GM06990 (cell line): ENCODE measurements around the gene ODF2L.

Source experiments
- DNase-seq: peaks from one replicate; pipeline ENCODE4 v3.0.0-alpha.2; 2011; ENCODE audit not compliant: insufficient read length; ENCODE audit errors: extremely low read depth
- H3K27me3 ChIP-seq: replicated peaks from 2 replicates; pipeline ENCODE4 v1.6.0; 2011; ENCODE audit warnings: low read length; ENCODE audit not compliant: control insufficient read depth, insufficient read depth
- H3K36me3 ChIP-seq: 2 replicates; pipeline ENCODE4 v1.5.1; 2011; ENCODE audit warnings: low read length; ENCODE audit not compliant: control insufficient read depth, insufficient read depth
- H3K4me3 ChIP-seq: replicated peaks from 2 replicates; pipeline ENCODE4 v1.5.1; 2011; ENCODE audit warnings: low read depth, mild to moderate bottlenecking, control low read depth, low read length
- TF ChIP-seq, protein P1 (sequence below): IDR thresholded peaks from 2 replicates; pipeline ENCODE4 v1.5.1; 2011; ENCODE audit warnings: low read length, control low read depth, mild to moderate bottlenecking, inconsistent platforms; ENCODE audit not compliant: insufficient read depth, poor library complexity, severe bottlenecking

The ODF2L gene

GRCh38 chr1:86423473-86423872 is 27.4 kb upstream of the ODF2L start:
- no peaks in the 10 kb centered on the region for H3K36me3 ChIP-seq
- H3K27me3 ChIP-seq, result no peaks in the 10 kb centered on the region
- no peak for DNase-seq
- TF ChIP-seq, protein P1, sequence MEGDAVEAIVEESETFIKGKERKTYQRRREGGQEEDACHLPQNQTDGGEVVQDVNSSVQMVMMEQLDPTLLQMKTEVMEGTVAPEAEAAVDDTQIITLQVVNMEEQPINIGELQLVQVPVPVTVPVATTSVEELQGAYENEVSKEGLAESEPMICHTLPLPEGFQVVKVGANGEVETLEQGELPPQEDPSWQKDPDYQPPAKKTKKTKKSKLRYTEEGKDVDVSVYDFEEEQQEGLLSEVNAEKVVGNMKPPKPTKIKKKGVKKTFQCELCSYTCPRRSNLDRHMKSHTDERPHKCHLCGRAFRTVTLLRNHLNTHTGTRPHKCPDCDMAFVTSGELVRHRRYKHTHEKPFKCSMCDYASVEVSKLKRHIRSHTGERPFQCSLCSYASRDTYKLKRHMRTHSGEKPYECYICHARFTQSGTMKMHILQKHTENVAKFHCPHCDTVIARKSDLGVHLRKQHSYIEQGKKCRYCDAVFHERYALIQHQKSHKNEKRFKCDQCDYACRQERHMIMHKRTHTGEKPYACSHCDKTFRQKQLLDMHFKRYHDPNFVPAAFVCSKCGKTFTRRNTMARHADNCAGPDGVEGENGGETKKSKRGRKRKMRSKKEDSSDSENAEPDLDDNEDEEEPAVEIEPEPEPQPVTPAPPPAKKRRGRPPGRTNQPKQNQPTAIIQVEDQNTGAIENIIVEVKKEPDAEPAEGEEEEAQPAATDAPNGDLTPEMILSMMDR, result no peak
- H3K4me3 ChIP-seq, result no peak overlapping the region

GRCh38 chr1:86421601-86422280 is 25.6 kb upstream of the ODF2L start:
- H3K27me3 ChIP-seq, result no peaks in the 10 kb centered on the region

GRCh38 chr1:86419277-86419903 is 23.3 kb upstream of the ODF2L start:
- TF ChIP-seq, protein P1, result peak; percentile 82
- no peak overlapping the region for H3K4me3 ChIP-seq
- H3K27me3 ChIP-seq, result no peaks in the 10 kb centered on the region
- DNase-seq, result peak; percentile 19
- H3K36me3 ChIP-seq, result no peaks in the 10 kb centered on the region

More at GRCh38 chr1:86421601-86422280, 25.6 kb upstream of the ODF2L start:
- TF ChIP-seq, protein P1, result no peak
- Histone ChIP-seq H3K36me3 (no peaks in the 10 kb centered on the region), H3K4me3 (no peak overlapping the region)
- no peak for DNase-seq

DNA sequence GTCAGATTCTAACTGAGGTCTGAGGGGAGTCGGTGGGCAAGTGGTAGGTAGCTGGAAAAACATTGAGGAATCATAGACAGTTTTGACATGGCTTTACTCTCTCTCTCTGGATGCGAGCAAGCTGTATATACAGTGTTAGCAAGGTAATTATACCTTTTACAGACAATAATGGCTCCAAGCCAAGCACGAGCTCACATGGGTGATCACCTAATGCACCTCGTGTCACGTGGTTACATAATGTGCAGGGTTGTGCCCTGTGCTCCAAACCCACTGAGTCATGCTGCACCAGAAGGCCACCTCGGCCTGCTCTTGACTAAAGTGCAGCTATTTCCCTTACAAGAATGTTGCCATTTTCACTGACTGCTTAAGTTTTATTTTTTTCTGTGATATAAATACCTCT is 20.2 kb upstream of the ODF2L start:
- H3K27me3 ChIP-seq, result no peaks in the 10 kb centered on the region
- no peak for DNase-seq
- TF ChIP-seq, protein P1, result no peak
- no peaks in the 10 kb centered on the region for H3K36me3 ChIP-seq
- no peak overlapping the region for H3K4me3 ChIP-seq

DNA sequence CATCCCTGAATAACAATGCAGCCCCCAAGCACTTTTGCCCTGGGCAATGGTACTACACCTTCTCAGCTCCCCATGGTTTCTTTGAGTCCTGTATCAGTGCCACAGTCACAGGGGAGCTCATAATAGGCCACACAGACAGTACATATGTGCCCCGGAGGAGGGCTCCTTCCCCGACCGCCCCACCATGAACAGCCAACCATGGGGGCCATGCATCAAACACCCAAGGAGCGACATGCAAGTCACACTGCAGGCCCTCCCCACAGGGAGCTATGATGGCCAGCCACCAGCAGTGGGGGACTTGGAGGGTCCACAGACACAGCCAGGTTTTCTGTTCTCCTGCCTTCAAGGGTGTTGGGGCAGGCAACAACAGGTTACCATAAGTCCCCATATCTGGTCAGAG is 14.8 kb upstream of the ODF2L start:
- H3K36me3 ChIP-seq, result no peaks in the 10 kb centered on the region
- TF ChIP-seq, protein P1, result no peak
- no peak for DNase-seq
- no peak overlapping the region for H3K4me3 ChIP-seq
- H3K27me3 ChIP-seq, result no peaks in the 10 kb centered on the region
